RWPE1 (cell line): ENCODE results near the gene PCOLCE2.
"Not testable (repeated sequence)": the region's sequence is repeated elsewhere in the genome, so short reads cannot be mapped to it uniquely, and the experiment has no call there.

Experiments
- CTCF ChIA-PET: fragments of 350-600 bp; sonication (Branson Sonifier 250); formaldehyde crosslinking; extraction: SDS; loops from one replicate; lab custom pipeline; 2021; lab: Yijun Ruan, JAX
- POLR2A ChIA-PET: fragments of 400-600 bp; formaldehyde crosslinking; extraction: SDS; loops from one replicate; lab custom pipeline; 2020; ENCODE audit warnings: antibody characterized with exemption; ENCODE audit not compliant: low non-redundant PET; lab: Yijun Ruan, JAX
- DNase-seq: peaks from one replicate; pipeline ENCODE4 v3.0.0; 2012; ENCODE audit warnings: low spot score
- H3K27ac ChIP-seq: fragments of 450-650 bp; 2 replicates; pipeline ENCODE4 v1.5.1; 2017
- CTCF ChIP-seq: fragments of 450-650 bp; conservative IDR thresholded peaks from 2 replicates; pipeline ENCODE4 v1.5.1; 2017; ENCODE audit warnings: low read depth, mild to moderate bottlenecking

PCOLCE2 gene

GRCh38 chr3:142888099-142888480 lies 793 bp downstream of the PCOLCE2 start:
- ChIA-PET POLR2A (no interaction called here), CTCF (interaction anchor here (1.0 kb wide), 1 partner anchor 79 kb away, joined by 3 read pairs; no protein-coding TSS in a partner anchor)
- DNase-seq: peak; percentile 44
- no peak for TF ChIP-seq CTCF
- H3K27ac ChIP-seq: peak overlapping the region; percentile 51

DNA sequence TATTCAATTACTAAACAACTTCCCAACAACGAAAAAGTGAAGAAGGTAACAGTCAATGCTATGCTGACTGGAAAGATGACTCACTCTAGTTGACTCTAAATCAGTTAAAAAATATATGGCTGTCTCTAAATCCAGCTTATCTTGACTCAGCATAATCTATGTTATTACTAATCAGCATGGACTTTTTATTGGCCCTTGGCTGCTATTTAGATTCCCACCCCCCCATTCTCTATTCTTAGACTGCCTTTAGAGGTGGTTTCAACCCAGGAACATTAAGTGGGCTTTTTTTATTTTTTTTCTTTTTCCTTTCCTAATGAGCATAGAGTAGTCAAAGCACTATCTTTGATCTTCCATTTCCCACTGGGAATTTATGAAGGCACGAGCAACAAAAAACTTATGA lies 1.9 kb downstream of the PCOLCE2 start:
- no peak overlapping the region for H3K27ac ChIP-seq
- CTCF ChIA-PET: interaction anchor here (0.8 kb wide), 1 partner anchor 53 kb away, joined by 3 read pairs; no protein-coding TSS in a partner anchor
- peak; percentile 64 for DNase-seq
- no peak for TF ChIP-seq CTCF
- POLR2A ChIA-PET: no interaction called here

DNA sequence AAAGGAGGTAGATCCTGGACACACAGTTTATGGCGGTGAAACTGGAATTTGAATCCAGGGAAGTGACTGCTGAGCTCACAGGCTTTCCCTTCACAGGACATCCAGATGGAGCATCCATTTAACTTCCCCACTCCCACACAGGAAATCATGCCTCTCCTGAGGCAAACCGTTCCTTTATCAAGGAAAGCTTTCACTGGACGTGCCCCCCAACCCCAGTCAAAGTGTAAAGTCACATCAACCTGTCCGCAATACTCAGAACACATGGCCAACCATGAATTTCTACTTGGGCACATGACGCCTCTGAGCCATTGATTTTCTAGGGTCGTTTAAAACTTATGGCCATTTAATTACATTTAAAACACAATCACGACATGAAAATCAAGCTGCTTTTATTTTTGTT lies 2.9 kb downstream of the PCOLCE2 start:
- DNase-seq: no peak
- ChIA-PET CTCF (interaction anchor here (0.7 to 0.8 kb wide), 2 partner anchors 54 to 108 kb away, joined by 3 to 8 read pairs; no protein-coding TSS in a partner anchor), POLR2A (no interaction called here)
- no peak for TF ChIP-seq CTCF
- no peak overlapping the region for H3K27ac ChIP-seq

DNA sequence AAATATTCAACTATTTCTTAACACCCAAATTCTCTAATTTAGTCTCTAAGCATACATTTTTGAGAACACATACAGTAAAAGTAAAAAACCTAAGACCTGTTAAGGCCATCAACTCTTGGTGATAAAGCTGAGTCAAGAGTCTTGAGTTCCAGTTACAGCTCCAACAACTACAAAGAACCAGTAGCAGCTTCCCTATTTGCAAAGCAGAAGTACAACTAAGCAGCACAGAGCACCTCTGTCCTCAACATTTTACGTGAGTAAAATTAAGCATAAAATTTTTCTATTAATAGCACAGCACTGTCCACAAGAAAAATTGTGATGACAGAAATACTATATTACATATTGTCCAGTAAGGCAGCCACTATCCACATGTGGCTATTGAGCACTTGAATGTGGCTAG lies 4.4 kb downstream of the PCOLCE2 start:
- no peak for DNase-seq
- POLR2A ChIA-PET: no interaction called here
- CTCF ChIA-PET: interaction anchor here (0.6 to 0.9 kb wide), 3 partner anchors 27 to 1322 kb away, joined by 3 to 8 read pairs (median 4); no protein-coding TSS in a partner anchor
- no peak for TF ChIP-seq CTCF
- H3K27ac ChIP-seq: no peak overlapping the region

- CTCF ChIA-PET: interaction anchor here (0.7 to 1.0 kb wide), 3 partner anchors 26 to 296 kb away, joined by 4 to 8 read pairs (median 6); no protein-coding TSS in a partner anchor
- DNase-seq, H3K27ac ChIP-seq, POLR2A ChIA-PET: not testable (repeated sequence)
Observed at GRCh38 chr3:142883534-142883933, 5.3 kb downstream of the PCOLCE2 start.

DNA sequence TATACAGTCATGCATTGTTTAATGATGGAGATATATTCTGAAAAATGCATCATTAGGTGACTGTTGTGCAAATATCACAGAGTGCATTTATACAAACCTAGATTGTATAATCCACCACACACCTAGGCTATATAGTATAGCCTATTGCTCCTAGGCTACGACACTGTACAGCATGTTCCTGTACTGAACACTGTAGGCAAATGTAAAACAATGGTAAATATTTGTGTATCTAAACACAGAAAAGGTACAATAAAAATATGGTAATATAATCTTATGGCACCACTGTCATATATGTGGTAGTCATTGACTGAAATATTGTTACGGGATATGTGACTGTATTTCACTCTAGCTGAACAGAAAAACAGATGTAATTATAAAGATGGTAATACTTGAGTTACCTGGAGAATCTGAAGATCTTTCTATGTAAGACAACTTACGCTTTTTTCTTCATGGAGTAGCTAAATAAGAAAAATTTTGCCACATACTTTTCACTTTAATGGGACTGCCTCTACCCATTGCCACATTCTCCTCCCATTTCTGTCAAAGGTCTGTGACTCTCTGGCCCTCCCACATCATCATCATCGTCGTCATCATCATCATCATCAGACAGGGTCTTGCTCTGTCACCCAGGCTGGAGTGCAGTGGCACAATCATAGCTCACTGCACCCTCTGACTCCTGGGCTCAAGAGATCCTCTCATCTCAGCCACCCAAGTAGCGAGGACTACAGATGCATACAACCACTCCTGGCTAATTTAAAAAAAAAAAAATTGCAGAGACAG lies 7.2 kb downstream of the PCOLCE2 start:
- no peak overlapping the region for H3K27ac ChIP-seq
- CTCF ChIA-PET: no interaction called here
- no peak for TF ChIP-seq CTCF
- POLR2A ChIA-PET: no interaction called here
- DNase-seq: no peak
